ENCODE results near the gene PAF1.
"Not testable (repeated sequence)": the region's sequence is repeated elsewhere in the genome, so short reads cannot be mapped to it uniquely, and the experiment has no call there.

Gene PAF1

DNA sequence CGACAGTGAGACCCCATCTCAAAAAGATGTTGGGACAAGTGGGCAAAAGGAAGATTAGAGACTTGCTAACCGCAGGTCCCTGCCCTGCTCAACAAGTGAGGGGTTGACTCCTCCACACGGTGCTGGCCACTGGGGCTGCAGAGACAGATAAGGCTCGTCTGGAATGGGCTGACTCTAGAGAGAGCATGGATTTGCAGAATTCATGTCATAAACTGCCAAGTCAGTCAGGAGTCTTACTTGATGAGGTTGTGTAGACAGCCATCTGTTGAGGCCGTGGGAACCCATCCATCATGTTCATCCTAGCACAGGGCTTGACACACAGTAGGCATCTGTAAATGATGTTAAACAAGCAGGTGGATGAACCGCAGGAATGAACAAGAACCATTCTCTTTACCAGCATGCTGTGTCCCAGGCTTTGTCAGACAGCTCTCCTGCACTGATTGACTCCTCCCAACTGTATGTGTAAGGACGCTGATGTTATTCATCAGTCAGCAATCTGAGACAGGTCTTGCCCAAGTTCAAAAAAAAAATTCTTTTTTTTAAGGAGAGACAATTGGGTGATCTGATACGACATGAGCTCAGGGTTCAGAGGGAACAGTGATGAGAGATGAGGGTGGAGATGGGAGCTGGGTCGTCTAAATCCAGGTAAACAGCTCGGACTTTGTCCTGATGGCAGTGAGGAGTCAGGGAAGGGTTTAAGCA, 8.8 kb downstream of the PAF1 start:
- no peak for DNase-seq

DNA sequence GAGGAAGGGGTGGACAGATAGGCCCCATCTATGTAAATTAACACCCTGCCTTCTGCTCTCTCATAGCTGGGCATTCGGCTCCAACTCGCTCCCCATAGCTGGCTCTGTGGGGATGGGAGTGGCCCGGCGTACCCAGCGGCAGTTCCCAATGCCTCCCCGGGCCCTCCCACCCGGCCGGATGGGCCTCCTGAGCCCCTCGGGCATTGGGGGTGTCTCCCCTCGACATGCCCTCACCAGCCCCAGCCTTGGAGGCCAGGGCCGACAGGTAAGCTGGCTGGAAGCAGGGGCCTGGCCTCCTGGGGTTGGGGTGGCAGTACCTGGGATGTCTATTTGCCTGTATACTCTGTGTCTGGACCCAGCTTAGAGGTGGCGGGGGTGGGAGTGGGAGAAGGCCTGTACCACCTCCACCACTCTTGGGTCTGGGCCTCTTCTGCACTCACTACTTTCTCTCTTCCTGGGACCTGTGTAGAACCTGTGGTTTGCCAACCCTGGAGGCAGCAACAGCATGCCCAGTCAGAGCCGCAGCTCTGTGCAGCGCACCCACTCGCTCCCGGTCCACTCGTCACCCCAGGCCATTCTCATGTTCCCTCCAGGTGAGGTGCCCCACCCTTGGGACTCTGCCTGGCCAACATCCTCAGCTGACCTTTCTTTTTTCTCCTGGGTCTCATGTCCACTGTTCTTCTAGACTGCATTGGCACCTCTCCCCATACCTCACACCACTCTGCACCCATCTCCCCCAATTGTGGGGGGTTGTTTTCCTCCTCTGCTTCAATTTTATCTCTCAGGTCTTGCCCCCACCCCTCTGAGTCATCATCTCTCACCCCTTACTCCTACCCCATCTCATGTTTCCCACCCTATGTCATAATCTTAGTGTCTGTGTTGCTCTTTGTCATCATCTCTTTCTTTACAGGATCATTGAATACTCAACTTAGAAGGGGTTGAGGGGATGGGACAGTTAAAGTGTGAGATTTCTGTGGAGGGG, 10.1 kb downstream of the PAF1 start:
- no peak for DNase-seq

DNA sequence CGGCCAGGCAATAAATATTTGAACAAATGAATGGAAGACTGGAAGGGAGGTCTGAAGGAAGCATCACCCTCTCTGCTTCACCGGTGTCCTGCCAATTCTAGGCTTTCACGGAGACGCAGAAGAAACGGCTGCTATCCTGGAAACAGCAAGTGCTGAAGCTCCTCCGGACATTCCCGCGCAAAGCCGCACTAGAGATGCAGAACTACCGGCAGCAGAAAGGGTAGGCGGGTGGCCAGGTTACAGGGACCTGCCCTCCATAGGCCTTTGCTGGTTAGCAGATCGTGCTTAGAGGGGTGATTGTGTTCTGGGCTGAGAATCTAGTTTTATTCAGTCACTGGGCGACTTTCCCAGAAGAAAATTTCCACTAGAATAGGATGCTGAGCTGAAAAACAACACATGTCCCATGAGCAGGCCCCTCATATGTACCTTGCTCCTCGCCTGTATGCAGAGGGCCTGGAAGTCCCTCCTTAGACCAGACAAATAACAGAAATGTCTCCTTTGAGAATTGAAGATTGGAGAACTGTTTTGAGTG, 11.0 kb downstream of the PAF1 start:
- DNase-seq: no peak

DNA sequence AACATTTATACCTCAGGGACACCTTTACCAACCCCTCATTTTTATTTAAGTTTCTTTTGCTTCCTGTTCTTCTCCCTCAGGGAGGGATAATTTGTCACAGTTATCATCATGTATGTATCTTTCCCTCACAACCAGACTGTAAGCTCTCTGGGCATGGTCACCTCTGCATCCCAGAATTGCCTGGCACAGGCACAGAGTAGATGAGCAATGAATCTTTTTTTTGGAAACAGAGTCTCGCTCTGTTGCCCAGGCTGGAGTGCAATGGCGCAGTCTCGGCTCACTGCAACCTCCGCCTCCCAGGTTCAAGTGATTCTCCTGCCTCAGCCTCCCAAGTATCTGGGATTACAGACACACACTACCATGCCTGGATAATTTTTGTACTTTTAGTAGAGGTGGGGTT, 11.5 kb downstream of the PAF1 start:
- not testable (repeated sequence) for DNase-seq

DNA sequence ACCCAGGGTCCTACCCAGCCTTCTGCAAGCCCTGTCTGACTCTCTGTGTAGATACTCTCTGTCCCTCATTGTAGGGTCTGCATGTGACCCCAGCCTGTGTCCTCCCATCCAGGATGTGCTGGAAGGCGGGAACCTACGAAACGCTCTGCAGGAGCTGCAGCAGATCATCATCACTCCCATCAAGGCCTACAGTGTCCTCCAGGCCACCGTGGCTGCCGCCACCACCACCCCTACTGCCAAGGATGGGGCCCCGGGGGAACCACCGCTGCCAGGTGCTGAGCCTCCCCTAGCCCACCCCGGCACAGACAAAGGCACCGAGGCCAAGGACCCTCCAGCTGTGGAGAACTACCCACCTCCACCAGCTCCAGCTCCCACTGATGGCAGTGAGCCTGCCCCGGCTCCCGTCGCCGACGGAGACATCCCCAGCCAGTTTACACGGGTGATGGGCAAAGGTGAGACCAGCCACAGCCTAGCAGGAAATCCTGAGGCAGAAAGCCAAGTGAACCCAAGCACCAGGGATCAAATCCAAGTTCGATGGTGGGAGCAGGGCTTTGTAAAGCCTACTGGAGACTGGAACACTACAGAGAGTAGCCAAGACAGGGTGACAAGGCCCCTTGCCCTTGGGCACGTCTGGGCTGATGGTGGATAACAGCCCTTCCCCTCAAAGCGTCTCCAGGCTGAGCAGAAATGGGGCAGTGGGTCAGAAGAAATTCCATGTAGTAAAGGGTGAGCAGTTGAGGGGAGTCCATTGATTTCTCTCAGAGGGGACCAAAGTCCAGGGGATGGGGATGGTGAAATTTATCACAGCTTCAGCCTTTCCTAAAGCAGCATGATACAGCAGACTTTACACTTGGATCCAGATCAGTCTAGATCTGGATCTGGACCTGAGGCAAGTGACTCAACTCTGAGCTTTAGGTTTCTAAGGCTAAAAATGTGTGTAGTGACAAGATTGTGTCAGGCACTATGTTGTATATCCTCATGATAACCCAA, 13.2 kb downstream of the PAF1 start:
- DNase-seq: no peak

DNA sequence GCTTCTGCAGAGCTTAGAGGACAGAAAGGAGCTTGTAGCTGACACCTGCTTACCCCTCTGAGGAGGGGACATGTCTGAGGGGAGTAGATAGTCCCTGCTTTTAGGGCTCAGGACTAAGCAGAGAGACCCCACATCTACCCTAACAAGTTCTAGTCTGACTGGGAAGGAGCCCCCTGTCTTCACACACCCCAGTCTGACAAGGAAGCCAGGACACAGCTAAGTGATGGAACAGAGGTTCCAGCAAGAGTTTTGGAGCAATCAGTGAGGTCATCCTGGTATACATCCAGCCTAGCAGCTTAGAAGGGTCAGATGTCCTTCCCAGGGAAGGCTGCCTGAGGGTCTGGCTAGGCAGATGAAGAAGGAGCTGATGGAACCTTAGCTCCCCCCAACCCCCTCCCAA, 15.0 kb downstream of the PAF1 start:
- DNase-seq: no peak

DNA sequence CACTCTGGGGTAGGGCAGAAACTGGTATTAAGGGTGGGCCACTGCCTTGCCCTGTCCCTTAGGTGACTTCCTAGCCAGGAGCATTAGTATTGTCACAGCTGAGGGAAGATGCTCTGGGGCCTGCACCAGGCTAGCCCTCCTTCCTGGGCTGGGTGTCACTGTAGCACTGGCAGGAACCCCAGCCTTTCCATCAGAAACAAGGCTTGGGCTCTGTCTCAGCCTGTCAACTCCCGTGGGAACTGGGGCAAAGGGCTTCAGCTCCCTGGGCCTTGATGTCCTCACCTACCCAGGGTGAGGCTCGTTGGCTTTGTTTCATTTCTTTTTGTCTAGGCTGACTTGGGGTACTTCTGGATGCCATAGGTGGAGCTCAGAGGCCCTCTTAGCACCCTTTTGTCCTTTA, 18.0 kb downstream of the PAF1 start:
- no peak for DNase-seq

DNA sequence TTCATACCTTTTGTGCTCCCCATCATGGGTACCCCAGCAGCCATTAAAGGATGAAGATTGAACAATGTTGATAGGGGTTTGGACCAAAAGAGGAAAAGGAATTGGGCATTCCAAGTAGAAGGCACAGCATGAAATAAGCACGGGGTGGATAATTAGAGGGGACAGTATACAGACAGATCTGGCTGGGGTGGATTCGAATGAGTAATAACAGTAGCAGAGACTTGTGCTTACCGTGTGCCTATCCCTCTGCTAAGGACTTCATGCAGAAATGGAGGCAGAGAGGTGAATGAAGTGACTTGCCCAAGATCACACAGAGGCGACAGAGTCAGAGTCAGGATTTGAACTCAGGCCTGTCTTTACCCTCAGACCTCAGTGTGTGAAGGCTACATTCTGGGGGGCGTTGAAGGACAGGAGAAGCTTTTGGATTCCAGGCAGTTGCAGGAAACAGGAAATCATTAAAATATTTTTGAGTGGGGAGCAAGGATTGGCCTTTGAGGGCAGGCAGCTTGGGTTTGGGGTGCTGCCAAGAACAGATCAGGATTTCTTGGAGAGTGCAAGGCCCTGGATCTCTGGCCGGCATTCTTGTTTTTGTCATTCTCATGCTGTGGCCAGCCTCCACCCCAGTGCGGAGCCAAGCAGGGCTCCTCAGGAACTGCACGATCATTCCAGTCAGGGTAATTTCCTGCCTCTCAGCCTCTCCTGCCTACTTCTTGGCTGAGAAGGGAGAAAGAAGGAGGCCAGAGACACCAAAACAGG, 18.7 kb downstream of the PAF1 start:
- DNase-seq: no peak

DNA sequence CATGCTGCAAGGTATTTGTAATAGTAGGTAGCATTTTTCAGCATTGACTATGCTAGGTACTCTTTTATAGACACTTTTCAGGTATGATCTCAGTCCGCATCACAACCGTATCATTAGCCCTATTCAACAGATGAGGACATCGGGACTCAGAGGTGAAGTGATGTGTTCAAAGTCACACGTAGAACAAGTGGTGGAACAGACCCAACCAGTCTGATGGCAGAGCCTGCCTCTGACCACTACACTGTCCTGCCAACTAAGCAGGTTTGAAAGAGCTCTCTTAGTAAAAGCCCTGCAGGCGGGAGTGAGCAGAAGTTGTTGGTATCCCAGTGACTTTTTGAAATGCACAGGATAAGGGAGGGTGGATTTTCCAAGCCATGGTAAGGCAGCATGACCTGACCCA, 20.2 kb downstream of the PAF1 start:
- no peak for DNase-seq

DNA sequence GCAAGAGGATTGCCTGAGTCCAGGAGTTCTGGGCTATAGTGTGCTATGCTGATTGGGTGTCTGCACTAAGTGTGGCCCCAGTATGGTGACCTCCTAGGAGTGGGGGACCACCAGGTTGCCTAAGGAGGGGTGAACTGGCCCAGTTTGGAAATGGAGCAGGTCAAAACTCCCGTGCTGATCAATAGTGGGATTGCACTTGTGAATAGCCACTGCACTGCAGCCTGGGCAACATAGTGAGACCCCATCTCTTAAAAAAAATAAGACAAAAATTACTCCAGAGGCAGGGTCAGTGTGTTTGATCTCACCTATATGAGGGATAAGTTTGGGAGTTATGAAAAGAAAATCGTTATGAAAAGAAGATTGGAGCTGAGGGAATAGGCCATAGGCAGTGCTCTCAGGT, 21.7 kb downstream of the PAF1 start:
- DNase-seq: no peak

DNA sequence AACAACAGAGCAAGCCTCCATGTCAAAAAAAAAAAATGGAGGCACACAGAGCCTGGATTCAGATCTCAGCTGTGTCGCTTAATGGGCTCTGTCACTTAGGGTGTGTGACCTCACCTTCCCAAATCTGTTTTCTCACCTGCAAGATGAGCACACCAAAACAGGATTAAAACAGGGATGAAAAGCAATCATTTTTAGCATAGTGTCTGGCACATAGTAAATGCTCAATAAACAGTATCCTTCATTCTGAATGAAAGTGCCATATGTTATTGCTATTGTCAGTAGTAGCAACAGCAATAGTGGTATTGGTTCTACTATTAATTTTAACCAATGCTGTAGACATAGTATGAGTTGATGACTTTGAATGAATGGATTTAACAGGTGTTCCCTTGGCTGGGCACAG, 25.4 kb downstream of the PAF1 start:
- DNase-seq: no peak

DNA sequence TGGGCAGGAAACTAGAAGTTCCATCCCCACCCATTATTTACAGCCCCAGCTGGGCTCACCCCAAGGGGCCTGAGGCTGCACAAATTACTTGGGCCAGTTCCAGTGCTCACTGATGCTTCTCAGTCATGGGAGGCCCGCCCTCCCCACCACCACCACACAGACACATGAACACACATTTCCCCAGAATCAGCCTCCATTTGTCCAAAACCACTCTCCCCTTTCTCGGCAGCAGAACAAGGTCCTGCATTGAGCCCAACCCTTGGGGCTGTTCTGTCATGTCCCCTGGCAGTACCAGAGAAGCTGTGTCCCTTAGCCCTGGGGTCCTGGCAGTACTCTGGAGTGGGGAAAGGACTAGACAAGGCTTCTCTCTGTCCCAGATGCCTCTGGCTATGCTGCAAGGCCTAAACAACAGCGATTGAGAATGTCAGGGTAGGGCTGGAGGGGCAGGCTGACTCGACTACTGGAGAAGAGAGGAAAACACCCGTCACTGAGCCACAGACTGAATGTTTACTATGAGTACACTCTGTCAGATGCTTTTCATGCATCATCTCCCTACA, 26.9 kb downstream of the PAF1 start:
- DNase-seq: no peak

DNA sequence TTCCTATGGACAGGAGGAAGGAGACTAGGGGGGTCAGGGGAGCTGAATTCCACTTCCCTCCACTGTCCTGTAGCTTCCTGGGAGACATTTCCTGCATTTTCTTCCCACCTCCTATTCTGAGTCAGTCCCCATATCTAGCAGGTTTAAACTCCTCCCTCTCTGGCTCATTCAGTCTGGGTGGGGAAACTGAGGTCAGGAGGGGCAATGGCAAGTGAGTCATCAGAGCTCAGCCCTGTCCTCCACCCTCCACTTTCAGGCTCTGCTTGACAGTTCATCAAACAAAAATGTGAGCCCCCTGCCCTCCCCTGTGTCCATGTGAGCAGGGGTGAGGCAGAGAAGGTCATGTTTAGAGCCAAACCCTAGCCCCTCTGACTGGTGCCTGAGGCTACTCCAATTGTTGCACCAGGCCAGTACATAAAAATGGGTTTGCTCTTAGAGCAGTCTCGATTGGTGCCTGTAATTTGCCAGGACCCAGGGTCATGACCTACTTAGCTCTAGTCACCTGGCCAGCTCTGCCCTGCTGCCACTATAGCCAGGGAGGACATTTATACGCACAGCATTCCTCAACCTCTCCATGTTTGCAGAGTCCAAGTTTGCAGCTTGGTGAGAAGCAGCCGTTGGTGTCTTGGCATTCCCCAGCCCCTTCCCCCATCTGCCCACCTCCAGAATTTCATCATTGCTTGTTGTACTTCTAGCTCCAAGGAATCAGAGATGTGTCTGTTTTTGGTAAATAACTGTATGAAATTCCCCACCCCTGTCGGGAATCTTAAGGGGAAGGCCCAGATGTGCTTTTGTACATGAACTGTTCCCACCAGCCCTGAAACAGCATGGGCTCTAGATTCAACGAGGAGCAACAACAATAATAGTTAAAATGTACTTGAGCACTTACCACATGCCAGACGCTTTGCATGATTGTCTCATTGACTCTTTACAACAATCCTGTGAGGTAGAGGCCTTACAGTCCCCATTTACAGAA, 27.9 kb downstream of the PAF1 start:
- no peak for DNase-seq

DNA sequence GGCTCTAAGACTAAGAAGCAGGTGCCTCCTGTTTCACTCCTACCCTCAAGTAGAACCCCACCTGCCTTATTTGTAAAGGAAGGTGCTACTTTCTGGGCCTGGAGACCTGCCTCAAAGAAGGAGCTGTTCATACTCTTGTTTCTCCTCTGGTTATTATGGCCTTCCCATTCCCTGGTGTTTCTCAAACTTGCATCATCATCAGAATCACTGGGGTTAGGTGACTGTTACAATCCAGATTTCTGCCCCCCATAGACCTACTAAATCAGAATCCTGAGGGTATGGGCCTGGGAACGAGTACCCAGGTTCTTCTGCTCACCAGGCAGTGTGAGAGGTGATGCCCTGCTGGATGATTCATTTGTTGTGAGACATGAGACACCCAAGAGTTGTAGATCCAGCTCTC, 30.3 kb downstream of the PAF1 start:
- DNase-seq: no peak

DNA sequence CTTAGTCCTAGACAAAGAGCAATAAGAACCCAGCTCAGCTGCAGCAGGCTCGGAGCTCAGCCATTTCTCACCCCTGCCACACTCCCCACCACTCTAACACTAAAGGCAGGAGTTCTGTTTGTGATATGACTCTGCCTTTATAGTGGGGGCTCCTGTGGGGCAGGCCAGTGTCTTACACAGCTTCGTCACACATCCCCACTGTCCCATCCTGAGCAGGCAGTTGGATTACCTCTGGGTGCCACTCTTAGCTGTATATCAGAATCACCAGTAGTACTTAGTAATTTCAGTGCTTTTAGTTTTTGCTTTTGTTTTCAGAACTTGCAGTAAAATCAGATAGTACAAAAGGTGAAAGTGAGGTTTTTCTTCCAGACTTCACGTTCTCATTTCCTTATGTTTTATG, 31.9 kb downstream of the PAF1 start:
- no peak for DNase-seq

DNA sequence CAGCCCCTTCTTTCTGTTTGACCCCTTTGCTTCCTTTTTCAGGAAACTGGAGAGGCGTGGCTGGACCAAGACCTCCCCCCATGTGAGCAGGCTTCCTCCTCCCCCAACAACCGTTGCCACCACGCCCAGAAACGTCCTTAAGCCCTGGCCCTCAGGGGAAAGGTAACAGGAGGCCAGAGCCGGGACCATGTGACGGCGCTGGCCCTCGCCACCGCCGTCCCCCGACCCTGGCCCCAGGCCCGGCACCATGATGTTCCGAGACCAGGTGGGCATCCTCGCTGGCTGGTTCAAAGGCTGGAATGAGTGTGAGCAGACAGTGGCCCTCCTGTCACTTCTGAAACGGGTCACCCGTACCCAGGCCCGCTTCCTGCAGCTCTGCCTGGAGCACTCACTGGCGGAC, 34.3 kb downstream of the PAF1 start:
- no peak for DNase-seq

DNA sequence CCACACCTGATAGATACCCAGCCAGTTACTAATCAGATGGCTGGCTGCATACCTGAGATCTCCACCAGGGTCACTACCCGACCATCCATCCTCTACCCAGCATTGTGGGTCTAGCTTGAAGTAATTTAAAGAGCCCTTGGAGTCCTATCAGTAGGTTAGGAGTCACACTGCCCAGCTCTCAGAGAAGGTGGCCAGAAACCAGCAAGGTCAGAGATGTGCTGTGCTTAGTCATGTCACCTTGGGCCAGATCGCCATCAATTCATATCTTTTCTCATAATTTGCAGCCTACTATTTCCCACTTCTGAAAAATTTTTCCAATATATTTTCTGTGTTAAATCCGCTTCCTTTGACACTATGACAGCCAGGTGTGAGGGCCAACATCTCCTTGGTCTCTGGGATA, 34.8 kb downstream of the PAF1 start:
- DNase-seq: no peak

DNA sequence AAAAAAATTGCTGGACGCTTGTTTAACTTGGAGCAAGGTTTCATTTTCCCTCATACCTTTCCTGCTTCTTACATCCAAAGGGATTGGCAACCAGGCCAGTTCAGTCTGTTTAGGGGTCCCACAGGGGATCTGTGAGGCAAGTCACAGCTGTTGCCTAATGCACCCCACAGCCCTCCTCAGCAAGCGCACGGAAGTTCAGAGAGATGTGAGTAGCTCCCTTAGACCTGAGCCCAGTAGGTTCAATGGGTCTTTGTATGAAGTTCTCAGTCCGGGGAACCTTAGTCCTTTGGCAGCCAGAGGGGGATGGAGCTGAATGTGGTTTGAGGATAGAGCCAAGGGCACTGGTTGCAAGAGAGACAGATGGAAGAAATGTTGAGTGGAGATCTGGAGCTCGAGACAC, 35.7 kb downstream of the PAF1 start:
- DNase-seq: no peak

DNA sequence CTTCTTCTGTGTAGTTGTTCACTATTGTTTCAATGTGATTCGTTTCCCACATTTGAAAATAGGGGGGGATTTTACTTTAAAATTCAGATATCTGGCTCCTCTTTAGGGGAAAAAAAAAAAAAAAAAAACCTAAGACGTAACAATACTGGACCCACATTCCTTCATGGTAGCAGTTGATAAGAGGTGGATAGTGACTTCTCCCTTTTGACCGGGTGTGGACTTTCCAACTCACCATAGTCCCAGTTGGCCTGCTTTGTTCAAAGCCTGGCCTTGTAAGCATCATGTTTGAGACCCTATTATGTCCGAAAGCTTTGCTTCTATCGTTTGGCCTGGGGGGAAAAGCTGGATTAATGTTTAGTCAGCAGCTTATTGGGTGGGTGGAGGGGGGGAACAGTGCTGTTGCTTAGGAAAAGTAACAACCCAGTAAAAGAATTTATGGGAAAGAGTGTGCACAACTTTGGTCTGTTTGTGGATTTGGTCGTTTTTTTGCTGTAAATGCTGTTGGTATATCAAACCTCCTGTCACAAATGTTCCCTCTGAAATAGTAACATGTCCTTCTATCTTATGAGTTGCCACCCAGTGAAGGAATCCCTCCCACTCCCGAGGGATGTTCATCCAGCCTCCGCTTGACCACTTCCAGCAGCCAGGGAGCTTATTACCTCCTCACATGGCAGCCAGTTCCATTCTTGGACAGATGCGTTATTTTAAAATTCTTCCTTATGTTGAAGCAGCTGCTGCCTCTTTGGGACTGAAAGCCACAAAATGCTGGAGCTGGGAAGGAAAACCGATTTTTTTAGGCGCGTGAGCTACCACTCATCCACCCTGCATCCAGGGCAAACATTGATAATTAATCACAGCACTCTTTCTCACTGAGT, 38.3 kb downstream of the PAF1 start:
- no peak for DNase-seq

All from CD4-positive, alpha-beta T cell treated with Interleukin-10 for 1 hour (primary cell).